DOHH2 (cell line): ENCODE measurements around the gene TMC8.

Source experiments
- EZH2phosphoT487 ChIP-seq: fragments of 200-600 bp; sonication (generic); IDR thresholded peaks from 2 replicates; pipeline ENCODE4 v1.6.1; 2017; ENCODE audit warnings: borderline replicate concordance, mild to moderate bottlenecking, antibody characterized with exemption, low read length, moderate library complexity, mixed read lengths
- TF ChIP-seq, protein P1 (sequence below): fragments of 200-600 bp; sonication (generic); IDR thresholded peaks from one replicate; pipeline ENCODE4 v1.5.1; 2014; ENCODE audit warnings: antibody characterized with exemption, mild to moderate bottlenecking, low read depth, low read length; ENCODE audit not compliant: poor library complexity, severe bottlenecking

DNA sequence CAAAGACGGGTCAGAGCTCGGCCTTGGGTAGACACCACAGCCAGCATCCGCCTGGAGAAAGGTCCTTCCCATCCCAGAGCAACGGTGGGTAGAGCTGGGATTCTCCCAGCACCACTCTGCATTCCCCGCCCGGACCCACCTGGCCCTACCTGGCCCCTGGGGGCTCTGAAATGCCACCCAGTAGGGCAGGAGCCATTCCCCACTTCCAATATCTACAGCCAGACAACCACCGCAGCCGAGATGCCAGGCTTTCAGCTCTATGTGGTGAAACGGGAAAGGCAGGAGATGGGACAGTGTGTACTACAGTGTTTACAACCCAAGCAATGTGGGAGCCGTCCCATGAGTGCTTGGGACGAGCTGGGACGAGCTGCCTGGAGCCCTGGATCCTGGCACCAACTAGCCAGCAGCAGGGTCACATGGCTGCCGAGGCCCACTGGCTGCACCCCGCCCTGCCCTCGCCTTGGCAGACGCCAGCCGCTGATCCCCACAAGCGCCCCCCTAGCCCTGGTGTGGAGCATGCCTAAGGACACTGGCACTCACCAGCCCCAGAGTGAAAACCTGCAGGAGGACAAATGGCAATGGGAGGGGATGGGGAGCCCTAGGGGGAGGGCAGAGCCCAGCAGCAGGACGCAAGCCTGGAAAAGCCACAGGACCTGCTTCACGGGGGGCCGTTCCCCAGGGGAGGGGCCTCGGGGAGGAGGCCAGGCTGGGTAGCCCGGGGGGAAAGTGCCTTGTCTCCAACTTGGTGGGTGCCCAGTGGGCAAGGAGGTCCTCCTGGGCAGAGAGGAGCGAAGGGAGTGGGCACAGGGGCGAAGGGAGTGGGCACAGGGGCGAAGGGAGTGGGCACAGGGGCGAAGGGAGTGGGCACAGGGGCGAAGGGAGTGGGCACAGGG, 15.5 kb upstream of the TMC8 start:
- TF ChIP-seq, protein P1, sequence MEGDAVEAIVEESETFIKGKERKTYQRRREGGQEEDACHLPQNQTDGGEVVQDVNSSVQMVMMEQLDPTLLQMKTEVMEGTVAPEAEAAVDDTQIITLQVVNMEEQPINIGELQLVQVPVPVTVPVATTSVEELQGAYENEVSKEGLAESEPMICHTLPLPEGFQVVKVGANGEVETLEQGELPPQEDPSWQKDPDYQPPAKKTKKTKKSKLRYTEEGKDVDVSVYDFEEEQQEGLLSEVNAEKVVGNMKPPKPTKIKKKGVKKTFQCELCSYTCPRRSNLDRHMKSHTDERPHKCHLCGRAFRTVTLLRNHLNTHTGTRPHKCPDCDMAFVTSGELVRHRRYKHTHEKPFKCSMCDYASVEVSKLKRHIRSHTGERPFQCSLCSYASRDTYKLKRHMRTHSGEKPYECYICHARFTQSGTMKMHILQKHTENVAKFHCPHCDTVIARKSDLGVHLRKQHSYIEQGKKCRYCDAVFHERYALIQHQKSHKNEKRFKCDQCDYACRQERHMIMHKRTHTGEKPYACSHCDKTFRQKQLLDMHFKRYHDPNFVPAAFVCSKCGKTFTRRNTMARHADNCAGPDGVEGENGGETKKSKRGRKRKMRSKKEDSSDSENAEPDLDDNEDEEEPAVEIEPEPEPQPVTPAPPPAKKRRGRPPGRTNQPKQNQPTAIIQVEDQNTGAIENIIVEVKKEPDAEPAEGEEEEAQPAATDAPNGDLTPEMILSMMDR = no peak
- TF ChIP-seq EZH2phosphoT487 = no peak
